ENCODE results near the gene PHEX. TPM values are rescaled to one million over a fixed set of nuclear protein-coding genes. Genes with fewer than 3 reads are reported as not detected.

PHEX gene
- total RNA-seq, 1 experiment from 2014 or later: 0.04 TPM

- TF ChIP-seq USF1 (CRISPR knock-in tag; IDR thresholded peaks at IDR 0.05): no peak
These were observed 268.0 kb downstream of the PHEX start (continued) for GRCh38 chrX:22300130-22300529.

Other genes starting within 250 kb of the PHEX start
- 8.4 to 9.8 TPM (median 9.1 TPM) in 3 replicates for gene MBTPS2, start 192.7 kb upstream of the PHEX start, total RNA-seq (2021)
- 0.78 to 1.4 TPM (median 0.82 TPM) in 3 replicates for gene YY2, start 176.3 kb upstream of the PHEX start, total RNA-seq (2021)
- 170 to 173 TPM (median 172 TPM) in 3 replicates for gene SMS, start 91.6 kb upstream of the PHEX start, total RNA-seq (2021)
- not detected in 3 replicates for gene CBLL2, start 240.6 kb downstream of the PHEX start, total RNA-seq (2021)